ENCODE measurements around the gene RPTOR. TPM values are rescaled to one million over a fixed set of nuclear protein-coding genes. Genes with fewer than 3 reads are reported as not detected.

RPTOR gene, protein sequence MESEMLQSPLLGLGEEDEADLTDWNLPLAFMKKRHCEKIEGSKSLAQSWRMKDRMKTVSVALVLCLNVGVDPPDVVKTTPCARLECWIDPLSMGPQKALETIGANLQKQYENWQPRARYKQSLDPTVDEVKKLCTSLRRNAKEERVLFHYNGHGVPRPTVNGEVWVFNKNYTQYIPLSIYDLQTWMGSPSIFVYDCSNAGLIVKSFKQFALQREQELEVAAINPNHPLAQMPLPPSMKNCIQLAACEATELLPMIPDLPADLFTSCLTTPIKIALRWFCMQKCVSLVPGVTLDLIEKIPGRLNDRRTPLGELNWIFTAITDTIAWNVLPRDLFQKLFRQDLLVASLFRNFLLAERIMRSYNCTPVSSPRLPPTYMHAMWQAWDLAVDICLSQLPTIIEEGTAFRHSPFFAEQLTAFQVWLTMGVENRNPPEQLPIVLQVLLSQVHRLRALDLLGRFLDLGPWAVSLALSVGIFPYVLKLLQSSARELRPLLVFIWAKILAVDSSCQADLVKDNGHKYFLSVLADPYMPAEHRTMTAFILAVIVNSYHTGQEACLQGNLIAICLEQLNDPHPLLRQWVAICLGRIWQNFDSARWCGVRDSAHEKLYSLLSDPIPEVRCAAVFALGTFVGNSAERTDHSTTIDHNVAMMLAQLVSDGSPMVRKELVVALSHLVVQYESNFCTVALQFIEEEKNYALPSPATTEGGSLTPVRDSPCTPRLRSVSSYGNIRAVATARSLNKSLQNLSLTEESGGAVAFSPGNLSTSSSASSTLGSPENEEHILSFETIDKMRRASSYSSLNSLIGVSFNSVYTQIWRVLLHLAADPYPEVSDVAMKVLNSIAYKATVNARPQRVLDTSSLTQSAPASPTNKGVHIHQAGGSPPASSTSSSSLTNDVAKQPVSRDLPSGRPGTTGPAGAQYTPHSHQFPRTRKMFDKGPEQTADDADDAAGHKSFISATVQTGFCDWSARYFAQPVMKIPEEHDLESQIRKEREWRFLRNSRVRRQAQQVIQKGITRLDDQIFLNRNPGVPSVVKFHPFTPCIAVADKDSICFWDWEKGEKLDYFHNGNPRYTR (N-terminal part only)
- 30.6 and 42.1 TPM in 2 replicates for total RNA-seq (2014; rRNA removed; shearing (Covaris generic); ENCODE audit: low replicate concordance)

GRCh38 chr17:80544655-80545498 lies at the start of gene RPTOR:
RPTOR (plus strand) TSS chr17:80544838; CDS start chr17:80545630, 792 bp downstream.
- peak within 1 kb of the TSS; percentile 83 for H3K9ac ChIP-seq (ENCODE audit: low read length)
- peak within 1 kb of the TSS; percentile 88 for H3K4me2 ChIP-seq (ENCODE audit: low read depth, low read length, poor library complexity, severe bottlenecking)
- peak within 1 kb of the TSS; percentile 35; the same call in 1 of the 2 replicates for H3K27ac ChIP-seq (ENCODE audit: low read length)
- 0 out of 2 replicates have a peak, but pooled peaks cover 6% of the 10 kb centered on the region for H3K36me3 ChIP-seq (ENCODE audit: insufficient read depth, low read length)
- H3K4me3 ChIP-seq (ENCODE audit: low read length), result peak within 1 kb of the TSS; percentile 98
- no peaks in the 10 kb centered on the region for H3K9me3 ChIP-seq (ENCODE audit: low read length)
- H2AFZ ChIP-seq (ENCODE audit: low read length), result peak within 1 kb of the TSS; percentile 74; the same call in 1 of the 2 replicates
- peaks cover 52% of the 10 kb centered on the region for H3K79me2 ChIP-seq (ENCODE audit: low read length)
- H3K27me3 ChIP-seq (ENCODE audit: low read length), result no peaks in the 10 kb centered on the region
- no peaks in the 10 kb centered on the region for H3K9me2 ChIP-seq (replicated peaks; ENCODE audit: insufficient read depth, low read length)
- peaks cover 26% of the 10 kb centered on the region for H3K4me1 ChIP-seq (ENCODE audit: low read length)
- peaks cover 10% of the 10 kb centered on the region; the same call in 1 of the 2 replicates for H4K20me1 ChIP-seq (ENCODE audit: insufficient read depth, low read depth, low read length)
- peak; percentile 98 for DNase-seq

DNA sequence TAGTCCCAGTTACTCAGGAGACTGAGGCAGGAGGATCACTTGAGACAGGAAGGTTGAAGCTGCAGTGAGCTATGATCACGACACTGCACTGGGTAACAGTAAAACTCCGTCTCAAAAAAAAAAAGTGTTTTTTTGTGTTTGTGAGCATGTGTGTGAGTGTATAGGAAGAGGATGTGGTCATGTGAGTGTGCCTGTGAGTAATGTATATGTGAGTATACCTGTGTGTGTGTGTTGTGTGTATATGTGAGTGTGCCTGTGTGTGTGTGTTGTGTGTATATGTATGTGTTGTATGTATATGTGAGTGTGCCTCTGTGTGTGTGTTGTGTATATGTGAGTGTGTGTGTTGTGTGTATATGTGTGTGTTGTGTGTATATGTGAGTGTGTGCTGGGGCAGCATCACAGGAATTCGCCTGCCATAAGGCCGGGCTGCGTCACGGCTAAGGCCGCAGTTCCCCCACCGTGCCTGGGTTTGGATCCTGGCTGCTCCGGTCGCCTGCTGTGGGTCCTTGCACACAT lies 46.9 kb upstream of the RPTOR start:
- Histone ChIP-seq H3K9me3 (ENCODE audit: low read length) (no peaks in the 10 kb centered on the region), H3K4me1 (ENCODE audit: low read length) (peaks cover 6% of the 10 kb centered on the region), H3K27ac (ENCODE audit: low read length) (no peak overlapping the region), H3K36me3 (ENCODE audit: insufficient read depth, low read length) (no peaks in the 10 kb centered on the region), H3K79me2 (ENCODE audit: low read length) (no peaks in the 10 kb centered on the region), H3K9me2 (replicated peaks; ENCODE audit: insufficient read depth, low read length) (no peaks in the 10 kb centered on the region), H2AFZ (ENCODE audit: low read length) (no peak overlapping the region), H3K9ac (ENCODE audit: low read length) (no peak overlapping the region), H3K4me3 (ENCODE audit: low read length) (no peak overlapping the region), H3K27me3 (ENCODE audit: low read length) (no peaks in the 10 kb centered on the region), H4K20me1 (ENCODE audit: insufficient read depth, low read depth, low read length) (no peaks in the 10 kb centered on the region), H3K4me2 (ENCODE audit: low read depth, low read length, poor library complexity, severe bottlenecking) (no peak overlapping the region)
- no peak for DNase-seq

GRCh38 chr17:80498242-80498919 lies 46.3 kb upstream of the RPTOR start:
- peak; percentile 69 for DNase-seq
- Histone ChIP-seq H3K4me1 (ENCODE audit: low read length) (peaks cover 6% of the 10 kb centered on the region), H3K4me2 (ENCODE audit: low read depth, low read length, poor library complexity, severe bottlenecking) (no peak overlapping the region), H2AFZ (ENCODE audit: low read length) (0 out of 2 replicates have a peak overlapping the region, but pooled peaks have one; percentile 27), H4K20me1 (ENCODE audit: insufficient read depth, low read depth, low read length) (no peaks in the 10 kb centered on the region), H3K9ac (ENCODE audit: low read length) (no peak overlapping the region), H3K9me3 (ENCODE audit: low read length) (no peaks in the 10 kb centered on the region), H3K4me3 (ENCODE audit: low read length) (no peak overlapping the region), H3K9me2 (replicated peaks; ENCODE audit: insufficient read depth, low read length) (no peaks in the 10 kb centered on the region), H3K79me2 (ENCODE audit: low read length) (no peaks in the 10 kb centered on the region), H3K27ac (ENCODE audit: low read length) (no peak overlapping the region), H3K27me3 (ENCODE audit: low read length) (no peaks in the 10 kb centered on the region), H3K36me3 (ENCODE audit: insufficient read depth, low read length) (no peaks in the 10 kb centered on the region)

- Histone ChIP-seq H3K9me3 (ENCODE audit: low read length) (no peaks in the 10 kb centered on the region), H3K9ac (ENCODE audit: low read length) (no peak overlapping the region), H3K4me3 (ENCODE audit: low read length) (no peak overlapping the region), H3K36me3 (ENCODE audit: insufficient read depth, low read length) (no peaks in the 10 kb centered on the region), H4K20me1 (ENCODE audit: insufficient read depth, low read depth, low read length) (no peaks in the 10 kb centered on the region), H3K79me2 (ENCODE audit: low read length) (no peaks in the 10 kb centered on the region), H3K4me2 (ENCODE audit: low read depth, low read length, poor library complexity, severe bottlenecking) (no peak overlapping the region), H3K27me3 (ENCODE audit: low read length) (no peaks in the 10 kb centered on the region), H3K4me1 (ENCODE audit: low read length) (peaks cover 6% of the 10 kb centered on the region), H3K27ac (ENCODE audit: low read length) (no peak overlapping the region), H2AFZ (ENCODE audit: low read length) (no peak overlapping the region), H3K9me2 (replicated peaks; ENCODE audit: insufficient read depth, low read length) (no peaks in the 10 kb centered on the region; the same call in 1 of the 2 replicates)
- DNase-seq, result no peak
Observed at GRCh38 chr17:80498920-80499410, 45.7 kb upstream of the RPTOR start.

DNA sequence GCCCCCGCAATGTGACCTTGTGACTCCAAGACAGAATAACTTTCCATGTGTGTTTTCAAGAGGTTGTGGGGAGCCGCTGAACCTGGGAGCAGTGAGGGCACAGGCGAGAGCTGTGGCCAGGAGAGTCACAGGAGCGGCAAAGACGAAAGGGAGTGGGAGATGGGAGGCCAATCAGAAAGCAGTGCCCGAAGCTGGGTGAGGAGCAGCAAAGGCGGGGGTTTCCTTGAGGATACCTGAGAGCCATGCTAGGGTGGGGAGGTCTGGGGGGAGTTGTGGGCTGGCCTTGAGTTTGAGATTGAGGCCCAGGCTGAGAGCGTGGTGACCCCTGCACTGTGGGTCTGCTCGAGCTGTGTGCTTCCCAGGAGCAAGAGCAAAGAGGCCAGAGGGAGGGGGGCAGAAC lies 45.1 kb upstream of the RPTOR start:
- Histone ChIP-seq H3K27me3 (ENCODE audit: low read length) (no peaks in the 10 kb centered on the region), H2AFZ (ENCODE audit: low read length) (no peak overlapping the region), H3K9me3 (ENCODE audit: low read length) (no peaks in the 10 kb centered on the region), H3K27ac (ENCODE audit: low read length) (no peak overlapping the region), H3K79me2 (ENCODE audit: low read length) (no peaks in the 10 kb centered on the region), H3K36me3 (ENCODE audit: insufficient read depth, low read length) (no peaks in the 10 kb centered on the region), H3K9ac (ENCODE audit: low read length) (no peak overlapping the region), H3K4me2 (ENCODE audit: low read depth, low read length, poor library complexity, severe bottlenecking) (no peak overlapping the region), H4K20me1 (ENCODE audit: insufficient read depth, low read depth, low read length) (no peaks in the 10 kb centered on the region), H3K4me3 (ENCODE audit: low read length) (no peak overlapping the region), H3K4me1 (ENCODE audit: low read length) (peaks cover 6% of the 10 kb centered on the region), H3K9me2 (replicated peaks; ENCODE audit: insufficient read depth, low read length) (no peaks in the 10 kb centered on the region; the same call in 1 of the 2 replicates)
- no peak for DNase-seq

- H4K20me1 ChIP-seq (ENCODE audit: insufficient read depth, low read depth, low read length), result no peaks in the 10 kb centered on the region
- DNase-seq, result no peak
- H3K27ac ChIP-seq (ENCODE audit: low read length), result no peak overlapping the region
- H3K79me2 ChIP-seq (ENCODE audit: low read length), result no peaks in the 10 kb centered on the region
- no peaks in the 10 kb centered on the region for H3K27me3 ChIP-seq (ENCODE audit: low read length)
- no peak overlapping the region for H3K4me3 ChIP-seq (ENCODE audit: low read length)
- no peak overlapping the region for H2AFZ ChIP-seq (ENCODE audit: low read length)
- no peak overlapping the region for H3K4me2 ChIP-seq (ENCODE audit: low read depth, low read length, poor library complexity, severe bottlenecking)
- H3K36me3 ChIP-seq (ENCODE audit: insufficient read depth, low read length), result no peaks in the 10 kb centered on the region
- no peaks in the 10 kb centered on the region; the same call in 1 of the 2 replicates for H3K9me2 ChIP-seq (replicated peaks; ENCODE audit: insufficient read depth, low read length)
- H3K4me1 ChIP-seq (ENCODE audit: low read length), result peaks cover 6% of the 10 kb centered on the region
- no peak overlapping the region for H3K9ac ChIP-seq (ENCODE audit: low read length)
- no peaks in the 10 kb centered on the region for H3K9me3 ChIP-seq (ENCODE audit: low read length)
Observed at GRCh38 chr17:80499961-80500665, 44.5 kb upstream of the RPTOR start.

Measured in Karpas-422 (cell line).